Activated naive CD4-positive, alpha-beta T cell treated with anti-CD3 and anti-CD28 coated beads, Interleukin-2, amount 50 U/mL, for 24 hours (primary cell): ENCODE measurements around the gene RIPOR3.
"Not testable (repeated sequence)": the region's sequence is repeated elsewhere in the genome, so short reads cannot be mapped to it uniquely, and the experiment has no call there.

Experiments
- H3K27ac Mint-ChIP-seq: one replicate; pipeline ENCODE4 v1.8.0; 2021; ENCODE audit warnings: mild to moderate bottlenecking, mixed read lengths
- H3K27me3 Mint-ChIP-seq: one replicate; pipeline ENCODE4 v1.8.0; 2021; ENCODE audit warnings: mixed read lengths
- H3K36me3 Mint-ChIP-seq: one replicate; pipeline ENCODE4 v1.8.0; 2021; ENCODE audit warnings: mixed read lengths
- H3K4me1 Mint-ChIP-seq: one replicate; pipeline ENCODE4 v1.8.0; 2021; ENCODE audit warnings: mixed read lengths
- H3K4me3 Mint-ChIP-seq: one replicate; pipeline ENCODE4 v1.8.0; 2021; ENCODE audit warnings: mild to moderate bottlenecking, mixed read lengths
- H3K9me3 Mint-ChIP-seq: one replicate; pipeline ENCODE4 v1.8.0; 2021; ENCODE audit warnings: mixed read lengths

RIPOR3 gene

DNA sequence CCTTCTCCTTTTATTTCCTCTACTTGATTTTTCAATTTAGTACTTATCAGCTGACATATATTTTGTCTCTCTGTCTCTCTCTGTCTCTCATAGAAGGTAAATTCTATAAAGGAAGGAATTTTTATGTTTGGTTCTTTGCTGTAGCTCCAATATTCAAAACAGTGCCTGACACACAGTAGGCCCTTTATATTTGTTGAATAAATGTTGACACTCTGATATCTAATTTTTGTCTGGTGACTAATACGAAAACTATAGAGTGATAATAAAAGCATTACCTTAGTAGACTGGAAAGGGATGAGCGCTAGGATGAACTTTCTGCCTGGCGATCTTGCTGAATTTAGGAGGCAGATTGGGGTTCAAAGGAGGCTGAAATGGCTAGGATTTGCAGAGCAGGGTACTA lies 138.4 kb downstream of the RIPOR3 start:
- Mint-ChIP-seq H3K27me3 (no peaks in the 10 kb centered on the region), H3K4me1 (peaks cover 14% of the 10 kb centered on the region), H3K9me3 (no peaks in the 10 kb centered on the region), H3K36me3 (peaks cover 9% of the 10 kb centered on the region), H3K27ac (no peak overlapping the region), H3K4me3 (no peak overlapping the region)

DNA sequence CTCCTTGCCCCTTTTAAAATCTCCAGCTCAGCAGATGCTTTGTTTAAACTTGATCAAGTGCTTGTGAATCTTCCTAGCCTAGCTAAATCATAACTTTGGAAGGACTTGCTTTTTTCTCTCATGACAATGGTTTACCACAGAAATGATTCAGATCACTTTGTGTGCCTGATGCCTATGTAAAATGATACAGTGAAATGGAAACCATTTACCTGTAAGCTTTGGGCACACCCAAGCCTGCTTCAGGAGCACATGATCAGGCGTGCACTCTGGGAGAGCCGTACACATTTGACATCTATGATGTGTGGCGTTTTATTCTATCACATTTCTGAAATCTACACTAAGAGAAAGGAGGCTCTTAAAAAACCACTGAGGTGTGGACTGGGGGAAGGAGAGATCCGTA lies 140.1 kb downstream of the RIPOR3 start:
- Mint-ChIP-seq H3K9me3 (no peaks in the 10 kb centered on the region), H3K27ac (peak overlapping the region; percentile 97), H3K4me1 (peaks cover 20% of the 10 kb centered on the region), H3K27me3 (no peaks in the 10 kb centered on the region), H3K4me3 (no peak overlapping the region), H3K36me3 (peaks cover 10% of the 10 kb centered on the region)

DNA sequence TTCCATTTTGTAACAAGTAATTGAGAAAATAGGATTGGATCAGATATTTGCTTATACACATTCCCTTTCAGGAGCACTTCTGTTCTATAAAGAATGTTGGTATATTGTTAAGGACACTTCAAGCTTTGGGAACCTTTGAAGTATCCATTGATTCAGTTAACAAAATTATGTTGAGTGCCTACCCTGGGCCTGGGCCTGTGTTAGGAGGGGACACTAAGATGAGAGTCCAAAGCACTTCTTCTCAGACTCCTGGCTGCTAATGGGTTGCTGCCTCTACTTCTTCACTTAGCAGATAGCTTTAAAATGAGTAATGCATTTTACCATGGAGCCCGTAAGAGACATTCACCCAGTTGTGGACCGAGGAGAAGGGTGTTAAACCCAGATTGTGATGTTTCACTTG lies 140.8 kb downstream of the RIPOR3 start:
- peaks cover 10% of the 10 kb centered on the region for H3K36me3 Mint-ChIP-seq
- peak overlapping the region; percentile 90 for H3K27ac Mint-ChIP-seq
- H3K4me3 Mint-ChIP-seq = no peak overlapping the region

DNA sequence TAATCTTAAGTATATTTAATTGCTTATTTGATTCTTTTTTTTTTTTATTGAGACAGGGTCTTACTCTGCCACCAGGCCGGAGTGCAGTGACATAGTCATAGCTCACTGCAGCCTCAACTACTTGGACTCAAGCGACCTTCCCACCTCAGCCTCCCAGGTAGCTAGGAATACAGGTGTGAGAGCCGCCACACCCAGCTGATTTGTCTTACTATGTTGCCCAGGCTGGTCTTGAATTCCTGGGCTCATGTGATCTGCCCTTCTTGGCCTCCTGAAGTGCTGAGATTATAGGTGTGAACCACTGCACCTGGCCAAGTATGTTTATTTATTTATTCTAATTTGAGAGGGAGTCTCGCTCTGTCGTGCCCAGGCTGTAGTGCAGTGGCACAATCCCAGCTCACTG lies 142.9 kb downstream of the RIPOR3 start:
- Mint-ChIP-seq H3K27ac (peak overlapping the region; percentile 84), H3K36me3 (peaks cover 13% of the 10 kb centered on the region), H3K27me3 (no peaks in the 10 kb centered on the region), H3K4me1 (peaks cover 41% of the 10 kb centered on the region), H3K9me3 (no peaks in the 10 kb centered on the region), H3K4me3 (peak overlapping the region; percentile 20)

More for the DNA sequence above, 140.8 kb downstream of the RIPOR3 start:
- H3K27me3 Mint-ChIP-seq = no peaks in the 10 kb centered on the region
- peaks cover 28% of the 10 kb centered on the region for H3K4me1 Mint-ChIP-seq
- no peaks in the 10 kb centered on the region for H3K9me3 Mint-ChIP-seq

DNA sequence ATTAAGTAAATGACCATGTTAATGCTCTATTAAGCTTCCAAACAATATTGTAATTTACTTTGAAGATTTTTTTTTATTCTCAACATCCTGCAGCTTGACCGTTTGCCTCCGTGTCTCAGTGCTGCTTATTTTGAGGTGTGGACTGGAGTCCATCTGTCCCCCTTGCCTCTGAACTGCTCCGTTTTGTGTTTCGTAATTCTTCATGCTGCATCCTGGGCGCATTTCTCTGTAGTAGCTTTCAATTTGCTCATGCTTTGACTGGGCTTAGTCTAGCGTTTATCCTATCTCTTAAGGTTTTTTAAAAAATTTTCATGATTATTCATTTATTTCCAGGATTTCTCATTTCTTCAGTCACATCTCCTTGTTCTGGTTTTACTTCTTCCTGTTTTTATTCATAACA lies 143.4 kb downstream of the RIPOR3 start:
- peak overlapping the region; percentile 84 for H3K27ac Mint-ChIP-seq
- H3K9me3 Mint-ChIP-seq = no peaks in the 10 kb centered on the region
- H3K4me1 Mint-ChIP-seq = peaks cover 45% of the 10 kb centered on the region

DNA sequence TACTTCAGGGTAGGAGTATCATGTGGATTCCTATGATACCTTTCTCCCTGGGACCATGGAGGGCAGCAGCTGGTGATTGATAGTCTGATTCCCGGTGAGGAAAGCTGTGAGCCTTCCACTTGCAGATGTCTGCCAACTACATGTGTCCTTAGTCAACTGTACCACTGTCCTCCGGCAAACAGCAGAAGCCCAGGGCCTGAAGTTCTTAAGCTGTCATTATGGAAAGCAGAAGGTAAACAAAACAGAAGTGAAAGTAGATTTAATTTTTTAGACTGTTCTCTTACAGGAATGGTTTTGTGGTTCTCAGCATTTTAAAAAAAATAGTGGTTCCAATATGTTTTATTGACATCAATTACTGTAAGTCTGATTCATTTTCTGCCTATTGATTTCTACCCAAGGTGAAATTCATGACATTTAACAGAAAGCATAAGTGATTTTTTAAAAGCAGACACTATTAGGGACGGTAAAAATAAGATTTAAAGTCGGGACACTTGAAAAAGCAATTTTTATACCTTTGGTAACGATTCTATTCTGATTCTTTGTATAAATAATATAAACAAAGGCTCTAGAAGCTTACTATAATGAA lies 144.5 kb downstream of the RIPOR3 start:
- no peaks in the 10 kb centered on the region for H3K9me3 Mint-ChIP-seq

More for the DNA sequence above, 143.4 kb downstream of the RIPOR3 start:
- H3K27me3 Mint-ChIP-seq = no peaks in the 10 kb centered on the region
- peaks cover 14% of the 10 kb centered on the region for H3K36me3 Mint-ChIP-seq
- H3K4me3 Mint-ChIP-seq = peak overlapping the region; percentile 20

DNA sequence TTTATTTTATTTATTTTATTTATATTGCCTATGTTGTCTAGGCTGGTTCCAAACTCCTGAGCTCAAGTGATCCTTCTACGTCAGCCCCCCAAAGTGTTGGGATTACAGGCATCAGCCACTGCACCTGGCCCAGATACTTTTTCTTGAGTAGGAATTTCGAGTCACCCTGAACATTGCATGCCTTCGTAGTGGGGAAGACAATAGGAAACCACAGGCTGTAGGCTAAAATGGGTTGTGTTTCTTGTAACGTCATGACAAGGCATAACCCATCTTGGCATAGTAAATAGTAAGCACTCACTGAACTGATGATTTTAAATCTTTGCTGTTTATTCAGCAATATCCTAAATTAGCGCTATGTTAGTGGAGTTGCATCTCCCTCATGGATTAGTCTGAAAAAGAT lies 146.2 kb downstream of the RIPOR3 start:
- Mint-ChIP-seq H3K4me3 (peak overlapping the region; percentile 24), H3K4me1 (peaks cover 74% of the 10 kb centered on the region), H3K9me3 (no peaks in the 10 kb centered on the region), H3K27ac (peak overlapping the region; percentile 97), H3K27me3 (no peaks in the 10 kb centered on the region), H3K36me3 (peaks cover 14% of the 10 kb centered on the region)

More for the DNA sequence above, 144.5 kb downstream of the RIPOR3 start:
- Mint-ChIP-seq H3K4me1 (peaks cover 57% of the 10 kb centered on the region), H3K27me3 (no peaks in the 10 kb centered on the region), H3K27ac (peak overlapping the region; percentile 97), H3K36me3 (peaks cover 14% of the 10 kb centered on the region), H3K4me3 (peak overlapping the region; percentile 82)

DNA sequence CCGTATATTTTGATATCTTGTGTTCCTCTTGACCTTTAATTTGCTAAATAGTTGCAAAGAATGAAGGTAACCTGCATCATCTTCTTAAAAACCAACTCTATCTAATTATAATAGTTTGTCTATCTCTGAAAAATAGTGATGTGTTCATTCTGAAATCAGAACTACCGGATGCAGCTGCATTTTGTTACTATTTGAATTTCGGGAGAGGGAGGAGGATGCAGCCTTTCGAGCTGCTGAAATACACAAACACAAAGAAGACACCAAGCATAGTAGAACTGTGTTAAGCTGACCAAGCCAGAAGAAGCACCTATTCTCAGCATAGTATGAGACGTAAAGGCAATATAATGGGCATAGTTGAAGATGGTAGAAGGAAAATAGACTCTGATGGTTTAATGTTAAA lies 148.0 kb downstream of the RIPOR3 start:
- H3K4me1 Mint-ChIP-seq = peaks cover 86% of the 10 kb centered on the region
- peak overlapping the region; percentile 23 for H3K4me3 Mint-ChIP-seq
- H3K36me3 Mint-ChIP-seq = peaks cover 13% of the 10 kb centered on the region
- H3K27ac Mint-ChIP-seq = peak overlapping the region; percentile 81
- H3K27me3 Mint-ChIP-seq = no peaks in the 10 kb centered on the region
- H3K9me3 Mint-ChIP-seq = no peaks in the 10 kb centered on the region

DNA sequence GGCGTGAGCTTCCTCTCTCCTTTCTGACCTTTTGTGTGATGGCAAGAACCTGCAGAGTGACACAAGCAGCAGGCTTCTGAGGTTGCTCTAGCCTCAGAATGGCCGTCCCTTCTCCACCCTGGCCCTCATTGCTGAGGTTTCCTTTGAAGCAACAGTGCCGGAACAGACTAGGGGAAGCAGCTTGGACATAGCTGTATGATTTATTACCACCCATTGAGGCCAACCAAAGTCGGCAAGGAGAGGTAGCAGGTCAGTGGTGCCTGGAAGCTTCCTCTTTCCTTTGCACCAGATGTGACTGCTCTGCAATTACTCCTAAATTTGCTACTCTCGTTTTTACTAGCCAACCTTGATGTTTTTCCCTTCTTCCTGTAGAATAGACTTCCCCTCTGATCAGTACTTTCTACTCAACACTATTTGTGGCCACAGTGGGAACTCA lies 149.7 kb downstream of the RIPOR3 start:
- Mint-ChIP-seq H3K4me3 (no peak overlapping the region), H3K27me3 (no peaks in the 10 kb centered on the region), H3K36me3 (peaks cover 18% of the 10 kb centered on the region), H3K4me1 (peaks cover 88% of the 10 kb centered on the region), H3K27ac (peak overlapping the region; percentile 30), H3K9me3 (no peaks in the 10 kb centered on the region)

DNA sequence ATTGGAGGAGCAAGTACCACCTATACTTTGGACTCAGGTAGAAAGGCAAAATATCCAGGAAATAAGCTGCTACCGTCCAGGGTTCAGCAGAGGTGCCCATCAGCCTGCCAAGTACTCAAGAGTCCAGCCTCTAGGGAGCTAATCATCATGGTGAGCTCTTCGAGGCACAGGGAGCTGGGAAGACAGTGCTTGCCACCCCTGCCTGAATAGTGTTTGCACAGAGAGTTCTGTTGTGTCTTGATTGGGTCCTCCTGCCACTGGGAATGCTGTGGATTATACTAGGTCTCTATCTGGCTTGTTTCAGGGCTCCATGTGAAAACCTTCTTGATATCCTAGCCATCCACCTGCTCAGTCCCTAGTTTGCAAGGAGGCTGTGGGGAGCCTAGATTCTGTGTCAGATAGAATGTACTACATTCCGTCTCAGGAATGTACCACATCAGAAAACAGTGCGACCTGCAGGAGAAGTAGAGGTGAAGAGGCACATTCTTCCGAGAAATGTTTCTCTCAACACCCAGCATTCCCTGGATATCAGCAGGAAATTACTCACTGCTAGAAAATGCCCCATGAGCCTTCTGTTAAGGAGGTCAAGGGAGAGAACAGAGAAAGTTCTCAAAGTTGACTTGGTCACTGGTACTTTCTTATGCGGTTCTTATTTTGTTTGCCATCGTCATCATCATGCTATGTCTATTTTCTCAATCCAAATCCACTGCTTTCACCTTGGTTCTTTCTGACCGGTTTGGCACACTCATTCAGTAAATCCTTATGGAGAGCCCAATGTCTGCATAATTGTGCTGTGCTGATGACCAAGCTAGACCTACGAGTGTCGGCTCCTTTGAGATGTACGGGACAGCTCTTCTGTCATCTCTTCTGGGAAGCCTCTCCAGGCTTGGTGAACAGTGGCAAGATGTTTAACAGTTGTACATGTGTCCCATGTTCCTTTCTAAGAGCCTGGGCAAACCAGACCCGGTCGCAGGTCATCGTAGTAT lies 150.4 kb downstream of the RIPOR3 start:
- Mint-ChIP-seq H3K4me1 (peaks cover 86% of the 10 kb centered on the region), H3K4me3 (no peak overlapping the region), H3K36me3 (peaks cover 18% of the 10 kb centered on the region), H3K27ac (peak overlapping the region; percentile 30), H3K27me3 (no peaks in the 10 kb centered on the region), H3K9me3 (no peaks in the 10 kb centered on the region)

DNA sequence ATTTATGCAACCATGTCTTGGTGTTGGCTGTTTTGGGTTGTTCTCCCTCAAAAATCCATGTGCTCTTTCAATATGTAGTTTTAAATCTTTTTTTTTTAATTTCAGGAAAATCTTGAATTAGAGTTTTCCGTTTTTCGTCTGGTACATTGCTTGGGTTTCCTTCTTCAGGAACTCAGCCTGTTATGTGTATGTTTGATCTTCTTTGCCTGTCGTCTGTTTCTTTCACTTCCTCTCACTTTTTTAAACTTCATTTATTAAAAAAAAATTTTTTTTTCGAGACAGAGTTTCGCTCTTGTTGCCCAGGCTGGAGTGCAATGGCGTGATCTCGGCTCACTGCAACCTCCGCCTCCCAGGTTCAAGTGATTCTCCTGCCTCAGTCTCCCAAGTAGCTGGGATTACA lies 151.5 kb downstream of the RIPOR3 start:
- H3K27me3 Mint-ChIP-seq, H3K4me3 Mint-ChIP-seq, H3K9me3 Mint-ChIP-seq: not testable (repeated sequence)
- peak overlapping the region; percentile 60 for H3K27ac Mint-ChIP-seq
- peaks cover 88% of the 10 kb centered on the region for H3K4me1 Mint-ChIP-seq
- H3K36me3 Mint-ChIP-seq = peaks cover 18% of the 10 kb centered on the region

DNA sequence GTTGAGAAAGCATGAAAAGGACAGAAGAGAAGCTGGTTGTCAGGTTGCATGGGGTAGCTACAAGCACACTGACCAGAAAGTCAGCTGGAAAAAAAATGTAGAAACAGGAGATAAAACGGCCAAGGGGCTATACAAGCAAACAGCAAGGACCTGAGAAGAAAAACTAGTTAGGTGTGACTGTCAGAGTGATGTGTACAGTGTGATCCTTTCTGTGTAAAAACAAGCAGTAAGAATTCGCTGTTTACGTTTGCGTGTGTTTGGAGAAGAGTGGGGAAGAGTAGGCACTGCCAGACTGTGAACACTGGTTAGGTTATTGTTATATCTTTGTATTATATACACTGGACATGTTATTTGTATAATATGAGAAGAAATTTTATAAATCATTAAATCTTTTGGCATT lies 153.1 kb downstream of the RIPOR3 start:
- Mint-ChIP-seq H3K27me3 (no peaks in the 10 kb centered on the region), H3K36me3 (peaks cover 13% of the 10 kb centered on the region), H3K9me3 (no peaks in the 10 kb centered on the region), H3K4me3 (no peak overlapping the region), H3K4me1 (peaks cover 94% of the 10 kb centered on the region), H3K27ac (peak overlapping the region; percentile 14)

DNA sequence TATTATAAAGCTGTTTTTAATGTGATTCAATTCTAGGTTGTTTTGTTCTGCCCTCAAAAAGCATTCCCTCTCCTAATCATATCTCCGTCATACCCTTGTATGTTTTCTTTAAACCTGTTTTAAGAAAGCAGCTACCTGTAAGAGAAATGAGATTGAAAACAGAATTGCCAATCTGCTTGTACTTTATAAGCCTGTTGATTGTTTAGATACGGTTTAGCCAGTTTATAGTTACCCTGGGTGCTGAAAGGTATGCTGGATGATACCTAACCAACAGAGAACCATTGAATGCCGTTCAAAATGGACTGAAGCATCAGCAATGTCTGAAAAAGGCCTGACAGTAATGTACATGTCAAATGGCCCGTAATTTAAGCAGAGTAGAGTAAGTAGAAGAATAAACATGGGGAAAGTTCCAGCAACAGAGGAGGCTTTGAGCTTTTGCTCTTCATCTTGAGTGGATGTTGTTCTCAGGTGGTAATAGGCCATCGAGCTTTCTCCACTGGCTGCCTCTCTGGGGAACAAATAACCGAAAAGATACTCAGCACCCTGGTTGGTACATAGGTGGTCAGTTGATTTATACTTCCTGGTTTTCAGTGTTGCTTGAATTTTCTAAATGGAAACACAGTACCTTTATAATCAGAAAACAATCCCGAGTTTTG lies 153.7 kb downstream of the RIPOR3 start:
- peaks cover 13% of the 10 kb centered on the region for H3K36me3 Mint-ChIP-seq
- H3K4me3 Mint-ChIP-seq = peak overlapping the region; percentile 45
- peaks cover 94% of the 10 kb centered on the region for H3K4me1 Mint-ChIP-seq
- H3K27me3 Mint-ChIP-seq = no peaks in the 10 kb centered on the region
- no peaks in the 10 kb centered on the region for H3K9me3 Mint-ChIP-seq
- H3K27ac Mint-ChIP-seq = peak overlapping the region; percentile 49

DNA sequence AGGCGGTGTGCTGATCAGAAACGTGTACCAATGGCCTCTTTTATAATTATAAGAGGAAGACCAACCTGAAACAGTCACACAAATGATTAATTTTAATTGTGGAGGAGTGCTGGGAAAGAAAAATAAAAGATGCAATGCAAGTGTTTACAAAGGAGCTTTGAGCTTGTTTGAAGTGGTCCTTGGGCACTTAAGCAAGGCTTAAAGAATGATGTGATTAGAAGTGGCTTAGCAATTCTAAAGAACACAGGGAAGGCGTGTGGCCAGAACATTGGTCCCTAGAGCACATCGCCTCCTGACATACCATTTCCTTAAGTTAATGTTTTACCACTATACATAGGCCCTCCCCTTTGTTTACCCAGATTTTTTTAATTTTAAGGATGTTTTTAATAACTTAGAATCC lies 155.0 kb downstream of the RIPOR3 start:
- peak overlapping the region; percentile 30 for H3K27ac Mint-ChIP-seq

More for the DNA sequence above, 155.0 kb downstream of the RIPOR3 start:
- peaks cover 93% of the 10 kb centered on the region for H3K4me1 Mint-ChIP-seq
- no peaks in the 10 kb centered on the region for H3K27me3 Mint-ChIP-seq
- H3K36me3 Mint-ChIP-seq = peaks cover 13% of the 10 kb centered on the region
- H3K9me3 Mint-ChIP-seq = no peaks in the 10 kb centered on the region
- no peak overlapping the region for H3K4me3 Mint-ChIP-seq
